T-helper 1 cell treated with Interleukin-12 subunit alpha and Interleukin-12 subunit beta and Interleukin-4 antibody, amounts not matched to agents 30 μg/mL and 1 μg/mL, for 36 hours (primary cell): ENCODE data around the gene PITRM1.

Source experiments
- H3K27ac Mint-ChIP-seq: one replicate; pipeline ENCODE4 v1.8.0; 2021; ENCODE audit warnings: mild to moderate bottlenecking, mixed read lengths
- H3K27me3 Mint-ChIP-seq: one replicate; pipeline ENCODE4 v1.8.0; 2021; ENCODE audit warnings: low read depth, mixed read lengths
- H3K36me3 Mint-ChIP-seq: one replicate; pipeline ENCODE4 v1.8.0; 2021; ENCODE audit warnings: low read depth, mixed read lengths
- H3K4me1 Mint-ChIP-seq: one replicate; pipeline ENCODE4 v1.8.0; 2021; ENCODE audit warnings: low read depth, mixed read lengths
- H3K4me3 Mint-ChIP-seq: one replicate; pipeline ENCODE4 v1.8.0; 2021; ENCODE audit warnings: mild to moderate bottlenecking, moderate library complexity, mixed read lengths
- H3K9me3 Mint-ChIP-seq: one replicate; pipeline ENCODE4 v1.8.0; 2021; ENCODE audit warnings: mixed read lengths

Gene PITRM1

GRCh38 chr10:3131098-3131497, 41.5 kb downstream of the PITRM1 start:
- no peaks in the 10 kb centered on the region for H3K27me3 Mint-ChIP-seq
- no peaks in the 10 kb centered on the region for H3K4me1 Mint-ChIP-seq
- no peaks in the 10 kb centered on the region for H3K9me3 Mint-ChIP-seq
- H3K36me3 Mint-ChIP-seq, result peaks cover 37% of the 10 kb centered on the region
- H3K4me3 Mint-ChIP-seq, result no peak overlapping the region
- H3K27ac Mint-ChIP-seq, result no peak overlapping the region

- H3K9me3 Mint-ChIP-seq, result no peaks in the 10 kb centered on the region
- no peak overlapping the region for H3K27ac Mint-ChIP-seq
- H3K4me3 Mint-ChIP-seq, result no peak overlapping the region
- no peaks in the 10 kb centered on the region for H3K4me1 Mint-ChIP-seq
- H3K36me3 Mint-ChIP-seq, result peaks cover 34% of the 10 kb centered on the region
- no peaks in the 10 kb centered on the region for H3K27me3 Mint-ChIP-seq
These were observed 42.8 kb downstream of the PITRM1 start for GRCh38 chr10:3129581-3130340.

- H3K27ac Mint-ChIP-seq, result no peak overlapping the region
- no peaks in the 10 kb centered on the region for H3K27me3 Mint-ChIP-seq
- H3K4me3 Mint-ChIP-seq, result no peak overlapping the region
- no peaks in the 10 kb centered on the region for H3K9me3 Mint-ChIP-seq
- peaks cover 28% of the 10 kb centered on the region for H3K36me3 Mint-ChIP-seq
- no peaks in the 10 kb centered on the region for H3K4me1 Mint-ChIP-seq
These were observed 44.0 kb downstream of the PITRM1 start for GRCh38 chr10:3128379-3129130.

GRCh38 chr10:3127921-3128320, 44.7 kb downstream of the PITRM1 start:
- Mint-ChIP-seq H3K4me1 (no peaks in the 10 kb centered on the region), H3K36me3 (peaks cover 31% of the 10 kb centered on the region)

GRCh38 chr10:3126741-3127346, 45.7 kb downstream of the PITRM1 start:
- no peaks in the 10 kb centered on the region for H3K4me1 Mint-ChIP-seq
- no peaks in the 10 kb centered on the region for H3K9me3 Mint-ChIP-seq
- H3K27me3 Mint-ChIP-seq, result no peaks in the 10 kb centered on the region
- H3K27ac Mint-ChIP-seq, result no peak overlapping the region
- H3K36me3 Mint-ChIP-seq, result peaks cover 27% of the 10 kb centered on the region
- H3K4me3 Mint-ChIP-seq, result no peak overlapping the region

More at GRCh38 chr10:3127921-3128320, 44.7 kb downstream of the PITRM1 start:
- Mint-ChIP-seq H3K4me3 (no peak overlapping the region), H3K27me3 (no peaks in the 10 kb centered on the region), H3K9me3 (no peaks in the 10 kb centered on the region), H3K27ac (no peak overlapping the region)

- Mint-ChIP-seq H3K4me1 (no peaks in the 10 kb centered on the region), H3K9me3 (no peaks in the 10 kb centered on the region), H3K4me3 (no peak overlapping the region), H3K36me3 (peaks cover 26% of the 10 kb centered on the region), H3K27ac (no peak overlapping the region), H3K27me3 (no peaks in the 10 kb centered on the region)
These were observed 46.3 kb downstream of the PITRM1 start for GRCh38 chr10:3126249-3126648.

- H3K27ac Mint-ChIP-seq, result no peak overlapping the region
- no peaks in the 10 kb centered on the region for H3K27me3 Mint-ChIP-seq
- H3K4me3 Mint-ChIP-seq, result no peak overlapping the region
- H3K9me3 Mint-ChIP-seq, result no peaks in the 10 kb centered on the region
- peaks cover 29% of the 10 kb centered on the region for H3K36me3 Mint-ChIP-seq
- no peaks in the 10 kb centered on the region for H3K4me1 Mint-ChIP-seq
These were observed 46.9 kb downstream of the PITRM1 start for GRCh38 chr10:3125527-3126170.

- Mint-ChIP-seq H3K36me3 (peaks cover 21% of the 10 kb centered on the region), H3K9me3 (no peaks in the 10 kb centered on the region), H3K4me1 (no peaks in the 10 kb centered on the region), H3K27me3 (no peaks in the 10 kb centered on the region), H3K27ac (no peak overlapping the region), H3K4me3 (no peak overlapping the region)
These were observed 48.0 kb downstream of the PITRM1 start for GRCh38 chr10:3124412-3125175.

- H3K36me3 Mint-ChIP-seq, result peaks cover 17% of the 10 kb centered on the region
- H3K4me3 Mint-ChIP-seq, result no peak overlapping the region
- H3K9me3 Mint-ChIP-seq, result no peaks in the 10 kb centered on the region
- no peaks in the 10 kb centered on the region for H3K4me1 Mint-ChIP-seq
- no peak overlapping the region for H3K27ac Mint-ChIP-seq
- no peaks in the 10 kb centered on the region for H3K27me3 Mint-ChIP-seq
These were observed 48.8 kb downstream of the PITRM1 start for GRCh38 chr10:3123571-3124411.

GRCh38 chr10:3122486-3123205, 49.9 kb downstream of the PITRM1 start:
- Mint-ChIP-seq H3K27me3 (no peaks in the 10 kb centered on the region), H3K27ac (no peak overlapping the region)

GRCh38 chr10:3122034-3122433, 50.5 kb downstream of the PITRM1 start:
- Mint-ChIP-seq H3K36me3 (peaks cover 28% of the 10 kb centered on the region), H3K27me3 (no peaks in the 10 kb centered on the region), H3K9me3 (no peaks in the 10 kb centered on the region), H3K4me1 (no peaks in the 10 kb centered on the region), H3K4me3 (no peak overlapping the region), H3K27ac (no peak overlapping the region)

More at GRCh38 chr10:3122486-3123205, 49.9 kb downstream of the PITRM1 start:
- Mint-ChIP-seq H3K4me3 (no peak overlapping the region), H3K4me1 (no peaks in the 10 kb centered on the region), H3K36me3 (peaks cover 25% of the 10 kb centered on the region), H3K9me3 (no peaks in the 10 kb centered on the region)

GRCh38 chr10:3119796-3120459, 52.7 kb downstream of the PITRM1 start:
- no peak overlapping the region for H3K4me3 Mint-ChIP-seq

More at GRCh38 chr10:3119796-3120459, 52.7 kb downstream of the PITRM1 start:
- Mint-ChIP-seq H3K27me3 (no peaks in the 10 kb centered on the region), H3K36me3 (peaks cover 36% of the 10 kb centered on the region), H3K9me3 (no peaks in the 10 kb centered on the region), H3K4me1 (no peaks in the 10 kb centered on the region), H3K27ac (no peak overlapping the region)
